Measurements from ENCODE around the gene NELFA. TPM values are rescaled to one million over a fixed set of nuclear protein-coding genes. Genes with fewer than 3 reads are reported as not detected.

NELFA gene
- total RNA-seq, 1 experiment from 2014 or later, result 15.0 TPM

GRCh38 chr4:1980561-1981041 is 28.2 kb downstream of the NELFA start:
- H3K4me3 ChIP-seq, result no peak overlapping the region
- peaks cover 28% of the 10 kb centered on the region for H3K36me3 ChIP-seq
- H3K9me3 ChIP-seq, result no peaks in the 10 kb centered on the region
- H3K27me3 ChIP-seq, result no peaks in the 10 kb centered on the region
- DNase-seq, result no peak

GRCh38 chr4:1979477-1980196 is 29.1 kb downstream of the NELFA start:
- Histone ChIP-seq H3K27me3 (no peaks in the 10 kb centered on the region), H3K4me3 (no peak overlapping the region), H3K9me3 (no peaks in the 10 kb centered on the region), H3K36me3 (peaks cover 31% of the 10 kb centered on the region)
- DNase-seq, result no peak

GRCh38 chr4:1978741-1979476 is 29.9 kb downstream of the NELFA start:
- Histone ChIP-seq H3K4me3 (no peak overlapping the region), H3K9me3 (no peaks in the 10 kb centered on the region), H3K36me3 (peaks cover 31% of the 10 kb centered on the region), H3K27me3 (no peaks in the 10 kb centered on the region)
- DNase-seq, result no peak

- Histone ChIP-seq H3K9me3 (no peaks in the 10 kb centered on the region), H3K27me3 (no peaks in the 10 kb centered on the region), H3K36me3 (peaks cover 31% of the 10 kb centered on the region), H3K4me3 (no peak overlapping the region)
- no peak for DNase-seq
Measured at GRCh38 chr4:1978226-1978625, 30.5 kb downstream of the NELFA start.

- H3K9me3 ChIP-seq, result no peaks in the 10 kb centered on the region
- no peak for DNase-seq
- H3K27me3 ChIP-seq, result no peaks in the 10 kb centered on the region
- peaks cover 28% of the 10 kb centered on the region for H3K36me3 ChIP-seq
- no peak overlapping the region for H3K4me3 ChIP-seq
Measured at GRCh38 chr4:1976416-1977352, 32.1 kb downstream of the NELFA start.

GRCh38 chr4:1975880-1976279 is 32.9 kb downstream of the NELFA start:
- Histone ChIP-seq H3K9me3 (no peaks in the 10 kb centered on the region), H3K4me3 (no peak overlapping the region), H3K27me3 (no peaks in the 10 kb centered on the region), H3K36me3 (peaks cover 27% of the 10 kb centered on the region)
- no peak for DNase-seq

- Histone ChIP-seq H3K4me3 (no peak overlapping the region), H3K27me3 (no peaks in the 10 kb centered on the region), H3K36me3 (peaks cover 22% of the 10 kb centered on the region), H3K9me3 (no peaks in the 10 kb centered on the region)
- DNase-seq, result no peak
Measured at GRCh38 chr4:1975391-1975801, 33.4 kb downstream of the NELFA start.

- DNase-seq, result no peak
- peaks cover 22% of the 10 kb centered on the region for H3K36me3 ChIP-seq
- no peaks in the 10 kb centered on the region for H3K9me3 ChIP-seq
Measured at GRCh38 chr4:1974840-1975239, 33.9 kb downstream of the NELFA start.

GRCh38 chr4:1973661-1974060 is 35.1 kb downstream of the NELFA start:
- H3K9me3 ChIP-seq, result no peaks in the 10 kb centered on the region
- no peaks in the 10 kb centered on the region for H3K27me3 ChIP-seq
- DNase-seq, result no peak
- H3K4me3 ChIP-seq, result no peak overlapping the region
- peaks cover 29% of the 10 kb centered on the region for H3K36me3 ChIP-seq

More at GRCh38 chr4:1974840-1975239, 33.9 kb downstream of the NELFA start:
- Histone ChIP-seq H3K27me3 (no peaks in the 10 kb centered on the region), H3K4me3 (no peak overlapping the region)

- Histone ChIP-seq H3K4me3 (no peak overlapping the region), H3K9me3 (no peaks in the 10 kb centered on the region), H3K27me3 (no peaks in the 10 kb centered on the region), H3K36me3 (peaks cover 32% of the 10 kb centered on the region)
- DNase-seq, result no peak
Measured at GRCh38 chr4:1973218-1973617, 35.6 kb downstream of the NELFA start.

GRCh38 chr4:1972414-1972813 is 36.4 kb downstream of the NELFA start:
- DNase-seq, result no peak
- H3K36me3 ChIP-seq, result peaks cover 34% of the 10 kb centered on the region

GRCh38 chr4:1971456-1972200 is 37.1 kb downstream of the NELFA start:
- no peaks in the 10 kb centered on the region for H3K9me3 ChIP-seq
- DNase-seq, result no peak
- H3K36me3 ChIP-seq, result peaks cover 27% of the 10 kb centered on the region
- no peaks in the 10 kb centered on the region for H3K27me3 ChIP-seq
- H3K4me3 ChIP-seq, result no peak overlapping the region

More at GRCh38 chr4:1972414-1972813, 36.4 kb downstream of the NELFA start:
- no peak overlapping the region for H3K4me3 ChIP-seq
- H3K9me3 ChIP-seq, result no peaks in the 10 kb centered on the region
- no peaks in the 10 kb centered on the region for H3K27me3 ChIP-seq

GRCh38 chr4:1970926-1971325 is 37.8 kb downstream of the NELFA start:
- Histone ChIP-seq H3K36me3 (peaks cover 22% of the 10 kb centered on the region), H3K27me3 (no peaks in the 10 kb centered on the region), H3K9me3 (no peaks in the 10 kb centered on the region), H3K4me3 (no peak overlapping the region)
- no peak for DNase-seq

- Histone ChIP-seq H3K36me3 (peaks cover 23% of the 10 kb centered on the region), H3K4me3 (no peak overlapping the region), H3K9me3 (no peaks in the 10 kb centered on the region), H3K27me3 (no peaks in the 10 kb centered on the region)
- DNase-seq, result no peak
Measured at GRCh38 chr4:1969928-1970723, 38.6 kb downstream of the NELFA start.

- no peaks in the 10 kb centered on the region for H3K9me3 ChIP-seq
- no peak overlapping the region for H3K4me3 ChIP-seq
- DNase-seq, result no peak
- H3K27me3 ChIP-seq, result no peaks in the 10 kb centered on the region
- peaks cover 26% of the 10 kb centered on the region for H3K36me3 ChIP-seq
Measured at GRCh38 chr4:1968686-1969295, 40.0 kb downstream of the NELFA start.

Data from MG63 (cell line).